Thyroid gland (tissue), 4 donors: ENCODE results near the gene KCNAB2. TPM values are rescaled to one million over a fixed set of nuclear protein-coding genes. Genes with fewer than 3 reads are reported as not detected.

Source experiments
- DNase-seq, 2 donors: peaks; one replicate each; pipeline ENCODE4 v3.0.0-alpha.2; 2019
- H3K27ac ChIP-seq, 3 donors: fragments of 200-600 bp; sonication (generic); 1 replicate in 2 of 3; 2 replicates in 1 of 3; pipeline ENCODE4 v1.5.1; 2016 to 2019; ENCODE audit warnings: mild to moderate bottlenecking in 1 of 3, moderate library complexity in 1 of 3
- H3K27me3 ChIP-seq: fragments of 200-600 bp; sonication (generic); one replicate; pipeline ENCODE4 v1.5.1; 2019
- H3K36me3 ChIP-seq, 2 donors: fragments of 200-600 bp; sonication (generic); one replicate each; pipeline ENCODE4 v1.5.1; 2016 to 2019
- H3K4me1 ChIP-seq, 2 donors: fragments of 200-600 bp; sonication (generic); one replicate each; pipeline ENCODE4 v1.5.1; 2017 to 2019
- H3K4me3 ChIP-seq, 3 donors: fragments of 200-600 bp; sonication (generic); replicated peaks in 1 of 3; 1 replicate in 2 of 3; 2 replicates in 1 of 3; pipeline ENCODE4 v1.5.1; 2016; ENCODE audit warnings: mild to moderate bottlenecking in 1 of 3
- H3K9me3 ChIP-seq: fragments of 200-600 bp; sonication (generic); one replicate; pipeline ENCODE4 v1.5.1; 2017
- POLR2A ChIP-seq, 2 donors: fragments of 450-650 bp; IDR thresholded peaks; one replicate each; pipeline ENCODE4 v1.6.1; 2017; ENCODE audit warnings: antibody characterized with exemption in 2 of 2, mild to moderate bottlenecking in 2 of 2, moderate library complexity in 1 of 2
- WGBS, 2 donors: methylation state at CpG; one replicate each; pipeline ENCODE4 v1.1.5; 2017; 5-methylcytosine and 5-hydroxymethylcytosine counted together
- intact Hi-C: fragments of 100-400 bp; cut with DNase I; formaldehyde crosslinking; loops from one replicate; pipeline ENCODE4 v1.15.1; 2023
- total RNA-seq, 4 donors: library from RNA; depleted of rRNA; stranded (reverse); fragments of >200 nt; gene quantifications; one replicate each; pipeline ENCODE4 v1.2.3, GENCODE V29; 2016
- TF ChIP-seq, protein P1 (sequence below), 6 experiments: fragments of 200-600 bp in 3 of 6; fragments of 450-650 bp in 3 of 6; sonication (generic) in 3 of 6; IDR thresholded peaks; one replicate each; pipeline ENCODE4 v1.5.1; 2016 to 2019; ENCODE audit warnings: antibody characterized with exemption in 6 of 6, mild to moderate bottlenecking in 2 of 6, inconsistent platforms in 1 of 6, moderate library complexity in 1 of 6

Gene KCNAB2
- total RNA-seq, 4 donors from 2014 or later, result 3.1 to 7.3 (median 6.1) TPM

DNA sequence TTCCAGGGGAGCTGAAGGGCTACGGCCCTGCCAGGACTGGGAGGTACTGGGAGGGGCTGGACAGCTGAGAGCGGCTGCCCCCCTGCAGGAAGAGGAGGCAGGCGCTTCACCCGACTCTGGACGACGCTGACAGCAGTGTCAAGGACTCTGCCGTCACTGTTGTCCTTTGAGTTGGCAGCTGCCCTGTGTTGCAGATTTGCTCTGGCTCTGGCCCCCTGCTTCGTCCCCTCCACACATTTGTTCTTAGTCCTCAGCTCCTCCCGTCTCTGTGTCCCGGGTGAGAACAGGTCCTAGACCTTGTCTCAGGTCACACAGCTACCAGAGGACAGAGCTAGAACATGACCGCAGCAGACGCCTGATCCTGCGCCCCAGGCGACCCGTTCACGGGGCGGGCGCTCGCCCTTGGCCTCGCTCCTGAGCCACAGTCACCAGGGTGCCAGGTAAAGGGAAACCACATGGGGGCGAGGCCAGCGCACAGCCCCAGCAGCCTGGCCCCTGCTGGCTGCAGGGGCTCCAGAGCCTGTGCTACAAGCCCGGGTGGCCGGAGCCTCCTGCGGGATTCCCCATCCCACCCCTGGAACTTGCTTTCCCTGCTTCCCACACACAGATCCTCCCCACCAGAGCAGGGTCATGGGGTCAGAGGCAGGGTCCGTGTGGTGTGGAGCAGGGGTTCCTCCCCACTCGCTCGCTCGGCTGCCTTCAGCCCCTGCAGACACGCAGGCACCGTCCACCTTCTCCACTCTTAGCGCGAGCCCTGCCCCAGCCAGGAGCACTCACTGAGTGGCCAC, 42.8 kb upstream of the KCNAB2 start:
- no peak for DNase-seq
- H3K4me3 ChIP-seq, result no peak overlapping the region
- intact Hi-C loops, result no loop called here
- H3K9me3 ChIP-seq, result no peaks in the 10 kb centered on the region
- H3K27ac ChIP-seq, result no peak overlapping the region
- no peaks in the 10 kb centered on the region for H3K27me3 ChIP-seq
- TF ChIP-seq, protein P1, sequence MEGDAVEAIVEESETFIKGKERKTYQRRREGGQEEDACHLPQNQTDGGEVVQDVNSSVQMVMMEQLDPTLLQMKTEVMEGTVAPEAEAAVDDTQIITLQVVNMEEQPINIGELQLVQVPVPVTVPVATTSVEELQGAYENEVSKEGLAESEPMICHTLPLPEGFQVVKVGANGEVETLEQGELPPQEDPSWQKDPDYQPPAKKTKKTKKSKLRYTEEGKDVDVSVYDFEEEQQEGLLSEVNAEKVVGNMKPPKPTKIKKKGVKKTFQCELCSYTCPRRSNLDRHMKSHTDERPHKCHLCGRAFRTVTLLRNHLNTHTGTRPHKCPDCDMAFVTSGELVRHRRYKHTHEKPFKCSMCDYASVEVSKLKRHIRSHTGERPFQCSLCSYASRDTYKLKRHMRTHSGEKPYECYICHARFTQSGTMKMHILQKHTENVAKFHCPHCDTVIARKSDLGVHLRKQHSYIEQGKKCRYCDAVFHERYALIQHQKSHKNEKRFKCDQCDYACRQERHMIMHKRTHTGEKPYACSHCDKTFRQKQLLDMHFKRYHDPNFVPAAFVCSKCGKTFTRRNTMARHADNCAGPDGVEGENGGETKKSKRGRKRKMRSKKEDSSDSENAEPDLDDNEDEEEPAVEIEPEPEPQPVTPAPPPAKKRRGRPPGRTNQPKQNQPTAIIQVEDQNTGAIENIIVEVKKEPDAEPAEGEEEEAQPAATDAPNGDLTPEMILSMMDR (IDR thresholded peaks at IDR 0.05), result no peak
- no peak for TF ChIP-seq POLR2A (IDR thresholded peaks at IDR 0.05)
- 55 to 65% methylated on average over 22 to 27 of the region's 33 CpGs for WGBS, 2 donors
- H3K4me1 ChIP-seq, result no peaks in the 10 kb centered on the region
- H3K36me3 ChIP-seq, result no peaks in the 10 kb centered on the region

DNA sequence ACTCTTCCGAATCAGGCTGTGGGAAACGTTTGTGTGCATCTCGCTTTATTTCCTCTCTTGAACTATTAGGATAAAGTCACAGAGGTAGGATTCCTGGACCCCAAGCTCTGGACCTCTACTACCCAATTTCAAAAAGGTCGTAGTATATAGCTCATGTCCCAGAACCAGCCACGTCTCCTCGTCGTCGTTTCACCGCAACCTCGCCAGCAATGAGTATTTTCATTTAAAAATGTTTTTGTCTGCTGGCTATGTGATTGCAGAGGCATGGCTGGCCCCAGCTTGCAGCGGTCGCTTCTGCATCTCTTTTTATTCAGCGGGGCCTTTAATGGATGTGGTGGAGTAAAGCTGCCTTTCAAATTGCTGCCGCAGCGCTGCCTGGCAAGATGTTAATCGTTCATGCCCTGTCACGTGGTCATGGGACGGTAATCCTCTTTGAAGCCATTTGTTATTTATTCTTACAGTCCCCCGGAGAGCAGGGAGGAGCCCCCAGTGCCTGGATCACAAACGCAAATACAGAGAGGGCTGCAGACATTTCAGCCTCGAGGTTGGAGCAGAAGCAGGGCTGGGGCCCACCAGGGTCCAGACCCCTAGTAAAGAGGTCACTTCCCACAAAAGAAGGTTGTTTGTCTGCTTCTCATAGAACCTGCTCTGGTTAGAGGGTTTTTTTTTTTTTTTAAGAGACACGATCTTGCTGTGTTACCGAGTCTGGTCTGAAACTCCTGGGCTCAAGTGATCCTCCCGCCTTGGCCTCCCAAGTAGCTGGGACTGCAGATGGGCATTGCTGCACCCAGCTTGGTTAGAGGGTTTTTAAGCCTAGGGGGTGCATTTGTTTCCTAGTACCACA, 41.9 kb upstream of the KCNAB2 start:
- Histone ChIP-seq H3K27me3 (no peaks in the 10 kb centered on the region), H3K9me3 (no peaks in the 10 kb centered on the region), H3K4me1 (no peaks in the 10 kb centered on the region), H3K4me3 (no peak overlapping the region), H3K27ac (no peak overlapping the region), H3K36me3 (no peaks in the 10 kb centered on the region)
- DNase-seq, result no peak
- TF ChIP-seq, protein P1 (IDR thresholded peaks at IDR 0.05), result no peak
- TF ChIP-seq POLR2A (IDR thresholded peaks at IDR 0.05), result no peak
- WGBS, 2 donors, result 68 to 78% methylated on average over 24 of the region's 24 CpGs
- intact Hi-C loops, result no loop called here

DNA sequence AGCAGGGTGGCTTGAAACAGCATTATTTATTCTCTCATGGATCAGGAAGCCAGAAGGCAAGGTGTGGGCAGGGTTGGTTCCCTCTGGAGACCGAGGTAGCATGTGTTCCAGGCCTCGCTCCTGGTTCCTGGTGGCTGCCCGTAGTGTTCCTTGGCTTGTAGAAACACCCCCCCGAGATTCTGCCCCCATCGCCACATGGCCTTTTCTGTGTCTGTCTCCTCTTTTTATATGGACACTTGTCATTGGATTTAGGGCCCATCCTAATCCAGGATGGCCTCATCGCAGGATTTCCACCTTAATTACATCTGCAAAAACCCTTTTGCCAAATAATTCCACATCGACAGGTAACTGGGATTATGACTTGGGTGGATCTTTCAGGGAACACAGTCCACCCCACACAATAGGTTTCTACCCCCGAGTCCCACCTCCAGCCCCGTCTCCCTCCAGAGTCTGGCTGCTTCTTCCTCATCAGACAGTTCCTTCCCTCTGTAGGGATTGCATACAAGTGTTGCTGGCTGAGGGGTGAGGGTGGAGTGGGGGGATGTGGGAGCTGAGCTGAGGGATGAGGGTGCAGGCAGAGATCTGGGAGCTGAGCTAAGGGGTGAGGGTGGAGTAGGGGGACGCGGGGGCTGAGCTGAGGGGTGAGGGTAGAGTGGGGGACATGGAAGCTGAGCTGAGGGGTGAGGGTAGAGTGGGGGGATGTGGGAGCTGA, 41.1 kb upstream of the KCNAB2 start:
- Histone ChIP-seq H3K27me3 (no peaks in the 10 kb centered on the region), H3K4me1 (no peaks in the 10 kb centered on the region), H3K36me3 (no peaks in the 10 kb centered on the region), H3K9me3 (no peaks in the 10 kb centered on the region), H3K27ac (no peak overlapping the region), H3K4me3 (no peak overlapping the region)
- intact Hi-C loops, result no loop called here
- WGBS, 2 donors, result 94 to 96% methylated on average over 9 to 11 of the region's 11 CpGs
- DNase-seq, result no peak
- TF ChIP-seq, protein P1 (IDR thresholded peaks at IDR 0.05), result no peak
- TF ChIP-seq POLR2A (IDR thresholded peaks at IDR 0.05), result no peak

DNA sequence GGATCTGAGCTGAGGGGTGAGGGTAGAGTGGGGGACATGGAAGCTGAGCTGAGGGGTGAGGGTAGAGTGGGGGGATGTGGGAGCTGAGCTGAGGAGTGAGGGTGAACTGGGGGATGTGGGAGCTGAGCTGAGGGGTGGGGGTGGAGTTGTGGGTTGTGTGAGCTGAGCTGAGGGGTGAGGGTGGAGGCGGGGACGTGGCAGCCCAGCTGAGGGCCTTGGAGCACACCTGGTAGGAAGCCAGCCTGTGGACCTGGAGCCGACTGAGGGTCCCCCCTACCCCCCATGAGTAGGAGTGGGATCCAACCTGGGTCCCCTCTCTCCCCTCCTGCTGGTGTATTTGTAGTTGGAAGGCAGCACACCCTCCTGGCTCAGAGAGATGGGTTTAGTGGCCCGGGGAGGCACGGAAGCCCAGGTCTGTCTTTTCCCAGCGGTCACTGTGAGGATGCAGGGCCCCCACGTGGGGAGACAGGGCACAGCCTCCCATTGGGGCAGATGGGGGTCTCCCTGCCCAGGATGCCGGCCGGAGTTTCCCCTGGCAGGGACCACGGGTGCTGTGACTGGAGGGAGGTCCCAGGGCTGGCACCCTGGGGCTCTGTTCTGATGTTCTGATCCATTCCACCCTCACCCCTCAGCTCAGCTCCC, 40.3 kb upstream of the KCNAB2 start:
- DNase-seq, result no peak

More for the DNA sequence above, 40.3 kb upstream of the KCNAB2 start:
- H3K9me3 ChIP-seq, result no peaks in the 10 kb centered on the region
- TF ChIP-seq, protein P1 (IDR thresholded peaks at IDR 0.05), result no peak
- no peak for TF ChIP-seq POLR2A (IDR thresholded peaks at IDR 0.05)
- no peaks in the 10 kb centered on the region for H3K27me3 ChIP-seq
- WGBS, 2 donors, result 73 to 82% methylated on average over 10 of the region's 10 CpGs
- H3K4me1 ChIP-seq, result no peaks in the 10 kb centered on the region
- no peak overlapping the region for H3K4me3 ChIP-seq
- no peak overlapping the region for H3K27ac ChIP-seq
- intact Hi-C loops, result no loop called here
- H3K36me3 ChIP-seq, result no peaks in the 10 kb centered on the region
